Activated T-cell treated with anti-CD3 and anti-CD28 coated beads, Interleukin-2, amount 50 U/mL, for 72 hours (primary cell): ENCODE results near the gene ANAPC16. TPM values are rescaled to one million over a fixed set of nuclear protein-coding genes. Genes with fewer than 3 reads are reported as not detected.
"Not testable (repeated sequence)": the region's sequence is repeated elsewhere in the genome, so short reads cannot be mapped to it uniquely, and the experiment has no call there.

Experiments used
- ATAC-seq, 2 donors: fragments of 150-1000 bp; cut with Tn5 transposase; replicated peaks in 1 of 2; 2 replicates each; pipeline ENCODE4 v1.10.0; 2021; ENCODE audit warnings: moderate library complexity in 2 of 2, mild to moderate bottlenecking in 1 of 2
- DNase-seq, 2 donors: peaks; one replicate each; pipeline ENCODE4 v3.0.0; 2021 to 2022; ENCODE audit warnings: mixed read lengths in 1 of 2
- H3K27ac Mint-ChIP-seq: one replicate; pipeline ENCODE4 v1.8.0; 2022; ENCODE audit warnings: mild to moderate bottlenecking, moderate library complexity, mixed read lengths
- H3K27me3 Mint-ChIP-seq: one replicate; pipeline ENCODE4 v1.8.0; 2022; ENCODE audit warnings: low read depth, mixed read lengths
- H3K36me3 Mint-ChIP-seq, 2 donors: one replicate each; pipeline ENCODE4 v1.8.0; 2022; ENCODE audit warnings: mixed read lengths in 2 of 2, mild to moderate bottlenecking in 1 of 2; ENCODE audit not compliant: insufficient read depth in 2 of 2
- H3K4me1 Mint-ChIP-seq: one replicate; pipeline ENCODE4 v1.8.0; 2022; ENCODE audit warnings: low read depth, mixed read lengths
- H3K4me3 Mint-ChIP-seq, 2 donors: one replicate each; pipeline ENCODE4 v1.8.0; 2022; ENCODE audit warnings: mild to moderate bottlenecking in 2 of 2, mixed read lengths in 2 of 2, moderate library complexity in 2 of 2
- H3K9me3 Mint-ChIP-seq, 2 donors: one replicate each; pipeline ENCODE4 v1.8.0; 2022; ENCODE audit warnings: mixed read lengths in 2 of 2
- total RNA-seq, 2 donors: library from RNA; stranded (reverse); gene quantifications; one replicate each; pipeline ENCODE4 v1.2.3, GENCODE V29; 2022

ANAPC16 gene
- total RNA-seq, 2 donors from 2014 or later, result 183 to 197 TPM

DNA sequence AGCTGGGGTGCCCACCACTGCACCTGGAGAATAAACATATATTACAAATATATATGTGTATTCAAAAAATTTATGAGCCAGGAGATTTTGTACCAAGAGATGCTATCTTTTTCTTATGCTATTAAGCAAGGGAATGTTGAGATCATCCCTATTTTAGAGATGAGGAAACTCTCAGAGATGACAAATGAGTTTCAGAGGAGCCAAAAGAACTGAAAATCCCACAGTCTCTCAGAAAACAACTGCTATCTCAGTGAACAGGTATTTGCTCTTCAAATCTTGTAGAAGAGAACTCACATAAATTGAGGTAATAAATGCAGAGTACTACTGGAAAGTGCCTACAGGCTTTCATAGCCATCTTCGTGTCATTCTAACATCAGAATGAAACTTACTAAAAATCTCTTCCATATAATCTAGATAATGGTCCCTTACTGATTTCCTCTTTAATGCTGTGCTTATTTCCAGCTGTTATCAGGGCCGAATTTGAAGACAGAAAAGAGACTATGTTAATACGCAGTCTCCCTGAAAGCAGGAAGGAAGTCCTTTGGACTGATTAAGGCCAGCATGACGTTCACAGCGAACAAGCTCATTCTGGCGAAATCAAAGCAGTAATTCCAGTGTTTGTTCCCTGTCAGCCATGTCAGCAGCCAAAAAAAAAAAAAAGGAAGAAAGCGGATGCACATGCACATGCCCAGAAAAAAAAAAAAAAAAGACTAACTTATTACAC, 29.4 kb upstream of the ANAPC16 start:
- DNase-seq (no peak), ATAC-seq (no peak)
- H3K4me3 Mint-ChIP-seq, result peak overlapping the region in 1 of 2 donors; percentile 19
- H3K4me1 Mint-ChIP-seq, result peaks cover 8% of the 10 kb centered on the region
- peaks cover 2 to 5% of the 10 kb centered on the region in 2 donors for H3K9me3 Mint-ChIP-seq
- H3K36me3 Mint-ChIP-seq, result peaks cover 11 to 29% of the 10 kb centered on the region in 2 donors
- no peak overlapping the region for H3K27ac Mint-ChIP-seq
- H3K27me3 Mint-ChIP-seq, result no peaks in the 10 kb centered on the region

- Mint-ChIP-seq H3K27me3 (no peaks in the 10 kb centered on the region), H3K9me3 (peaks cover 2 to 5% of the 10 kb centered on the region in 2 donors), H3K36me3 (peaks cover 9 to 28% of the 10 kb centered on the region in 2 donors), H3K4me1 (peaks cover 8% of the 10 kb centered on the region), H3K27ac (no peak overlapping the region), H3K4me3 (no peak overlapping the region)
- no peak for ATAC-seq
- no peak for DNase-seq
Measured at GRCh38 chr10:72186982-72187330, 28.9 kb upstream of the ANAPC16 start.

DNA sequence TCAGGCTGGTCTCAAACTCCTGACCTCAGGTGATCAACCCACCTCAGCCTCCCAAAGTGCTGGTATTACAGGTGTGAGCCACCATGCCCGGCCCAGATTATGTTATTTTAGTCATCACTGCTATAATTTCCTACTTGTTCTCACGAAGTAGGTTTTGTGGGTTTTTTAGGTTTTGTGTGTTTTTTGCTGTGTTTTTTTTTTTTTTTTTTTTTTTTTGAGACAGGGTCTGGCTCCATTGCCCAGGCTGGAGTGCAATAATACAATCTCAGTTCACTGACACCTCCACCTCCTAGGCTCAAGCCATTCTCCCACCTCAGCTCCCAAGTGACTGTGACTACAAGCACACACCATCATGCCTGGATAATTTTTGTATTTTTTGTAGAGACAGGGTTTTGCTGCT, 20.9 kb upstream of the ANAPC16 start:
- no peaks in the 10 kb centered on the region for H3K4me1 Mint-ChIP-seq
- no peak overlapping the region for H3K27ac Mint-ChIP-seq
- DNase-seq, result no peak
- H3K9me3 Mint-ChIP-seq, result no peaks in the 10 kb centered on the region
- no peak overlapping the region for H3K4me3 Mint-ChIP-seq
- H3K36me3 Mint-ChIP-seq, result peaks cover 8 to 21% of the 10 kb centered on the region in 2 donors
- ATAC-seq, result no peak
- H3K27me3 Mint-ChIP-seq, result no peaks in the 10 kb centered on the region

- H3K27ac Mint-ChIP-seq, result peak overlapping the region; percentile 34
- no peaks in the 10 kb centered on the region for H3K27me3 Mint-ChIP-seq
- ATAC-seq (no peak), DNase-seq (no peak)
- no peaks in the 10 kb centered on the region for H3K4me1 Mint-ChIP-seq
- no peaks in the 10 kb centered on the region for H3K9me3 Mint-ChIP-seq
- peaks cover 5 to 19% of the 10 kb centered on the region in 2 donors for H3K36me3 Mint-ChIP-seq
- no peak overlapping the region for H3K4me3 Mint-ChIP-seq
Measured at GRCh38 chr10:72200883-72201282, 14.9 kb upstream of the ANAPC16 start.

DNA sequence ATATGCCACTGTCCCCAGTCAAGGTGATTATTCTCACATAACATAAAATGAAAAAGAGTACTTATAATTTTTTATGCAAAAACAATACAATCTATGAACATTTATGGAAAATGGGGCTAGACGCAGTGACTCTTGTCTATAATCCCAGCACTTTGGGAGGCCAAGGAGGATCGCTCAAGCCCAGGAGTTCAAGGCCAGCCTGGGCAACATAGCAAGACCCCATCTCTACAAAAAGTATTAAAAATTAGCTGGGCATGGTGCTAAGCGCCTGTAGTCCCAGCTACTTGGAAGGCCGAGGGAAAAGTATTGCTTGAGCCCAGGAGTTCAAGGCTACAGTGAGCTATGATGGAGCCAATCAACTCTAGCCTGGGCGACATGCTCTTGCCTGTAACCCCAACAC, 14.5 kb upstream of the ANAPC16 start:
- Mint-ChIP-seq H3K4me3 (no peak overlapping the region), H3K36me3 (peaks cover 5 to 19% of the 10 kb centered on the region in 2 donors), H3K4me1 (no peaks in the 10 kb centered on the region), H3K27ac (peak overlapping the region; percentile 34), H3K9me3 (no peaks in the 10 kb centered on the region), H3K27me3 (no peaks in the 10 kb centered on the region)
- DNase-seq (no peak), ATAC-seq (no peak)

DNA sequence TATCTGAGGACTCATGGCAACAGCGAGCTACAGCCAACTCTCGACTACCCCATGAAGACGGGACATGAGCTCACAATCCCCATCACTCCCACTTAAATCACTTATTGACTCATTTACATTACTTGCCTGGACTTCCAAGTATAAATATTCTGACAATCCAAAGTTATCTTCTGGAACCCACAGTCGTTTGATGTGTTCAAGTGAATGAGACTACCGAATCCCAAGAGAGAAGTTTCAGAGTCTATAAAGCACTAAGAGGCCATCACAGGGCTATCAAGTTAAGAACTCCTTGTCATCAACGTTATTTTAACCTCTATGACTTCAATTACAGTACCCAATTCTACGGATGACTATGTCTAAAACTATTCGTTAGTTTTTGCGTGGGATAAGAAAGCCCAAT, 11.5 kb upstream of the ANAPC16 start:
- ATAC-seq (no peak), DNase-seq (no peak)
- Mint-ChIP-seq H3K9me3 (no peaks in the 10 kb centered on the region), H3K4me3 (no peak overlapping the region), H3K36me3 (peaks cover 8 to 24% of the 10 kb centered on the region in 2 donors), H3K27me3 (no peaks in the 10 kb centered on the region), H3K4me1 (peaks cover 11% of the 10 kb centered on the region), H3K27ac (no peak overlapping the region)

DNA sequence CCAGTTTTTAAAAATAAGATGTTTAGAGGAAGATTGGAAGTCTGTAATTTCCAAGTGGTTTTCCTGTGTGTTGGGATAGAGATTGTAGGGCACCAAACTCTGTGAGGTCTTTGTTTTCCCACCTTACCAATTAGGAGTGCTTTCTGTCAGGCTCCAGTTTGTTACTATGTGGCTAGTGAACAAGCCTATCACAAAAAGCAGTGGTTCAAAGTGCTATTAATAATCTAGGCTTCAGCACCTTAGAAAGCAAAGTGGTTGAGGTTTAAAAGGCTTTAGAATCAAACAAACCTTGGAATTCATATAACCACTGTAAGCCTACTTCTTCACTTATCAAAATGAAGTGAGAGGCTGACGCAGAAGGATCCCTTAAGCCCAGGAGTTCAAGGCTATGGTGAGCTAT, 11.1 kb upstream of the ANAPC16 start:
- Mint-ChIP-seq H3K27ac (no peak overlapping the region), H3K4me3 (no peak overlapping the region), H3K27me3 (no peaks in the 10 kb centered on the region), H3K9me3 (no peaks in the 10 kb centered on the region), H3K36me3 (peaks cover 6 to 22% of the 10 kb centered on the region in 2 donors), H3K4me1 (peaks cover 12% of the 10 kb centered on the region)
- no peak for DNase-seq
- ATAC-seq, result no peak

DNA sequence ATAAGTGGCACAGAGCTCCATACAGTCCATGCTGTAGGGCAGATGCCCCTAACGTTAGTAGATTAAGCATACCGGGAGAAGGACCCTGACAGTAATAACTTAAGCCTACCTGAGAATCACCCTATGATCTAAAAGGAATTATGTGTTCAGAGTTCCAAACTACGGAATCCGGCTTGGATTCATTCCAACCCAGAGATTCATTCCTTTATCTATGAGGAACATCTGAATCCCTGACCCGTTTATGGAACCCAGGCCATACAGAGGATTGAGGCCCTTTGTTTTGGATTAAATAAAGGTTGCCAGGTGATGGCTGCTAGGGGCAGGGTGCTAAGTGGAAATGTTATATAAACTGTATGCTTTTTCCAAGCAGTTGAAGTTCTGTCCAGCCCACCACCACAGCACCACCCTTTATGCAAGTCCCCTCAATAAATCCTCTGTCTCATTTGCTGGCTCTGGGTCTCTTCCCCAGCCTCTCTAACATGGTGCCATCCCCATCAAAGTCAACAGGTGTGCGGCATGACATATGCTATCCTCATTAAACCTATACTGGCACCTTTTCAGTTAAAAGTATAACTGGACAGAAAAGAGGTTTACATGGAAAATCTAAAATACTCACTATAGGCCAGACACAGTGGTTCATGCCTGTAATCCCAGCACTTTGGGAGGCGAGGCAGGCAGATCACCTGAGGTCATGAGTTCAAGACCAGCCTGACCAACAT, 9.1 kb upstream of the ANAPC16 start:
- Mint-ChIP-seq H3K27me3 (no peaks in the 10 kb centered on the region), H3K9me3 (no peaks in the 10 kb centered on the region), H3K4me1 (peaks cover 23% of the 10 kb centered on the region), H3K27ac (no peak overlapping the region), H3K4me3 (no peak overlapping the region), H3K36me3 (peaks cover 10 to 27% of the 10 kb centered on the region in 2 donors)
- ATAC-seq (no peak), DNase-seq (no peak)

DNA sequence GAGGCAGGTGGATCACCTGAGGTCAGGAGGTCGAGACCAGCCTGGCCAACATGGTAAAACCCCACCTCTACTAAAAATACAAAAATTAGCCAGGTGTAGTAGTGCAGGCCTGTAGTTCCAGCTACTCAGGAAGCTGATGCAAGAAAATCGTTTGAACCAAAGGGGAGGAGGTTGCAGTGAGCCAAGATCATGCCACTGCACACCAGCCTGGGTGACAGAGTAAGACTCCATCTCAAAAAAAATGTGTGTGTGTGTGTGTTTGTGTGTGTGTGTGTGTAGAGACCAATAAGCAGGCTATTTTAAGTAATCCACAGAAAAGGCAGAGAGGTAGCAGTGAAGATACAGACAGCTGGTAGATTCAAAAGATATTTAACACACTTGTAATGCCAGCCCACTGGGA, 7.3 kb upstream of the ANAPC16 start:
- H3K27ac Mint-ChIP-seq, result peak overlapping the region; percentile 85
- peak; percentile 59 to 84 for ATAC-seq
- H3K4me3 Mint-ChIP-seq, result peak overlapping the region; percentile 8 to 47
- not testable (repeated sequence) for DNase-seq, H3K27me3 Mint-ChIP-seq, H3K9me3 Mint-ChIP-seq
- peaks cover 39% of the 10 kb centered on the region for H3K4me1 Mint-ChIP-seq
- peaks cover 10 to 30% of the 10 kb centered on the region in 2 donors for H3K36me3 Mint-ChIP-seq

- not testable (repeated sequence) for ATAC-seq
Measured at GRCh38 chr10:72211381-72211780, 4.4 kb upstream of the ANAPC16 start.

DNA sequence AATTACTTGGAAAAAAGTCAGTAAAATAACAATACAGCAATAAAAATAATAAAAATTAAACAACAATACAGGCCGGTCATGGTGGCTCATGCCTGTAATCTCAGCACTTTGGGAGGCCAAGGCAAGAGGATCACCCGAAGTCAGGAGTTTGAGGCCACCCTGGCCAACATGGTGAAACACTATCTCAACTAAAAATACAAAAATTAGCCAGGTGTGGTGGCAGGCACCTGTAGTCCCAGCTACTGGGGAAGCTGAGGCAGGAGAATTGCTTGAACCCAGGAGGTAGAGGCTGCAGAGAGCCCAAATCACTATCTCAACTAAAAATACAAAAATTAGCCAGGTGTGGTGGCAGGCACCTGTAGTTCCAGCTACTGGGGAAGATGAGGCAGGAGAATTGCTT, 4.0 kb upstream of the ANAPC16 start:
- ATAC-seq, H3K9me3 Mint-ChIP-seq, DNase-seq, H3K27me3 Mint-ChIP-seq: not testable (repeated sequence)
- Mint-ChIP-seq H3K4me1 (peaks cover 53% of the 10 kb centered on the region), H3K27ac (peak overlapping the region; percentile 73), H3K36me3 (peaks cover 8 to 28% of the 10 kb centered on the region in 2 donors), H3K4me3 (peak overlapping the region in 1 of 2 donors; percentile 32)

More at GRCh38 chr10:72211381-72211780, 4.4 kb upstream of the ANAPC16 start:
- Mint-ChIP-seq H3K36me3 (peaks cover 8 to 26% of the 10 kb centered on the region in 2 donors), H3K27ac (peak overlapping the region; percentile 73), H3K4me1 (peaks cover 52% of the 10 kb centered on the region)
- H3K27me3 Mint-ChIP-seq, DNase-seq, H3K4me3 Mint-ChIP-seq, H3K9me3 Mint-ChIP-seq: not testable (repeated sequence)

DNA sequence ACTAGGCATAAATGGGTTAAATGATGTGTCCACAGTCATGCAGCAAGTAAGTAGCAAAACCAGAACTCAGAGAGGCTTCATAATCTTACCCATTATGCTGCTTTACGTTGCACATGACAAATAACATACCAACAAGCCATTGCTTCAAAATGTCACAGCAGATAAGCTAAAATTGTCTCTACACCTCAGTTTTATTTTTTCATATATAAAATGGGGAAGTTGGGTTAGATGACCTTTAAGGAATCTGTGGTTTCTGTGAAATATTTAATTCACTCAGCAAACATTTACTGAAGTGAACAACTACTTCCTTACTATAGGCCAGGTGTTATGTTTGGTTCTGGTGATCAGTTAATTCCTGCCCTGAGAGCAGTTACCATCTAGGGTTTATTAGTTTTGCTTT, 2.5 kb downstream of the ANAPC16 start:
- no peaks in the 10 kb centered on the region for H3K27me3 Mint-ChIP-seq
- H3K4me1 Mint-ChIP-seq, result peaks cover 68% of the 10 kb centered on the region
- DNase-seq (peak in 1 of 2 donors; percentile 17), ATAC-seq (peak; percentile 61 to 64)
- H3K9me3 Mint-ChIP-seq, result no peaks in the 10 kb centered on the region
- peak overlapping the region; percentile 100 for H3K27ac Mint-ChIP-seq
- H3K4me3 Mint-ChIP-seq, result peak overlapping the region; percentile 79 to 93
- peaks cover 5 to 19% of the 10 kb centered on the region in 2 donors for H3K36me3 Mint-ChIP-seq

- ATAC-seq, result no peak
- Mint-ChIP-seq H3K9me3 (no peaks in the 10 kb centered on the region), H3K4me1 (peaks cover 68% of the 10 kb centered on the region), H3K36me3 (peaks cover 5 to 21% of the 10 kb centered on the region in 2 donors), H3K27me3 (no peaks in the 10 kb centered on the region), H3K4me3 (peak overlapping the region; percentile 79 to 93), H3K27ac (peak overlapping the region; percentile 100)
- DNase-seq, result no peak
Measured at GRCh38 chr10:72218726-72219125, 2.9 kb downstream of the ANAPC16 start.
